HG03342 (cell line): Measurements from ENCODE around the gene MICAL3.

Experiments used
- ATAC-seq: cut with Tn5 transposase; IDR thresholded peaks from one replicate; pipeline ENCODE4 v1.9.1; 2021; ENCODE audit warnings: mild to moderate bottlenecking, moderate library complexity; ENCODE audit not compliant: unreplicated experiment

Gene MICAL3

GRCh38 chr22:17804331-17805080 lies 219.9 kb downstream of the MICAL3 start:
- no peak for ATAC-seq

- ATAC-seq, result no peak
Measured at GRCh38 chr22:17803609-17804270, 220.6 kb downstream of the MICAL3 start.

- ATAC-seq, result no peak
Measured at GRCh38 chr22:17802822-17803221, 221.5 kb downstream of the MICAL3 start.

GRCh38 chr22:17802411-17802810 lies 221.9 kb downstream of the MICAL3 start:
- ATAC-seq, result no peak

- peak; percentile 50 for ATAC-seq
Measured at GRCh38 chr22:17797721-17798559, 226.4 kb downstream of the MICAL3 start.

GRCh38 chr22:17796695-17797094 lies 227.7 kb downstream of the MICAL3 start:
- ATAC-seq, result no peak

GRCh38 chr22:17795661-17796548 lies 228.5 kb downstream of the MICAL3 start:
- ATAC-seq, result no peak

- ATAC-seq, result no peak
Measured at GRCh38 chr22:17794726-17795542, 229.4 kb downstream of the MICAL3 start.

- ATAC-seq, result no peak
Measured at GRCh38 chr22:17792854-17793434, 231.4 kb downstream of the MICAL3 start.

GRCh38 chr22:17792299-17792698 lies 232.1 kb downstream of the MICAL3 start:
- ATAC-seq, result no peak

- no peak for ATAC-seq
Measured at GRCh38 chr22:17791196-17791595, 233.2 kb downstream of the MICAL3 start.

- no peak for ATAC-seq
Measured at GRCh38 chr22:17789379-17790200, 234.8 kb downstream of the MICAL3 start.

- no peak for ATAC-seq
Measured at GRCh38 chr22:17788528-17789378, 235.6 kb downstream of the MICAL3 start.

GRCh38 chr22:17787716-17788330 lies 236.5 kb downstream of the MICAL3 start:
- ATAC-seq, result no peak

- ATAC-seq, result no peak
Measured at GRCh38 chr22:17787241-17787640, 237.1 kb downstream of the MICAL3 start.

GRCh38 chr22:17786435-17787161 lies 237.8 kb downstream of the MICAL3 start:
- ATAC-seq, result no peak
